HG03378 (cell line): ENCODE results near the gene ZNF521.
"Not testable (repeated sequence)": the region's sequence is repeated elsewhere in the genome, so short reads cannot be mapped to it uniquely, and the experiment has no call there.

Experiments used
- ATAC-seq: cut with Tn5 transposase; IDR thresholded peaks from one replicate; pipeline ENCODE4 v1.9.1; 2021; ENCODE audit warnings: mild to moderate bottlenecking, moderate library complexity; ENCODE audit not compliant: unreplicated experiment

The ZNF521 gene

GRCh38 chr18:25047983-25048382, 304.0 kb downstream of the ZNF521 start:
- no peak for ATAC-seq

- no peak for ATAC-seq
Measured at GRCh38 chr18:25047421-25047820, 304.5 kb downstream of the ZNF521 start.

DNA sequence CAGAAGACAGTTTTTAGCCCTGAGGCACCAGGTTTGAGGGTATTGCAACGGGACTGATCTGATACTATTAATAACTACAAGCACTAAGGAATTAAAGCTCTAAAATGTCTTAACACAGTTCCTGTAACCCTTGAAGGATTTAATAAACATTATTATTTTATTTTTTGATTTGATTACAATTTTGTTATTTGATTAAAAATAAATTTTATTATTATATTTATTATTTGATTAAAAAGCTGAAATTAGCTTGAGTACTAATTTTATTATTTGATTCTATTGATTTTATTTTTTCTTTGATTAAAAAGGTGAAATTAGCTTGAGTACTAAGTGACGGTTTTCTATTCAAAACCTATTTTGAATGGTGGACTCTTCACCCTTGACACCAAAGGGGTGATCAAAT, 307.3 kb downstream of the ZNF521 start:
- ATAC-seq: no peak

DNA sequence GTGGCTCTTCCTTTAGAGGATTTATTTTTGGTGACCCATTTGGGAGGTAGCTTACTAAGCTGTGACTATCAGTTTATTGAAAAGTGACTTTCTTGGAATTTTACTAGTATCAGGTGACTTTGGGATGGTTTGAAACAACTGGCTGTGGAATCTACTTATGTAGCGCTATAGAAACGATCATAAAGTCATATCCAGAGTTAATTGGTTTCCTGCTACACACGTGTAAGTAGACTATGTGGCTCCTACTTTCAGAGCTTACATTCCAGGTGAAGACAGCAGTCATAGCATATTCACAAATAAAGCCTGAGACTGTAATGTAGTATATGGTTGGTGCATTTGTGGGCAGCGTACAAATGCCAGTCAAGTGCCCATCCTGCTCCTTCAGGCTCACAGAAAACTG, 308.9 kb downstream of the ZNF521 start:
- no peak for ATAC-seq

DNA sequence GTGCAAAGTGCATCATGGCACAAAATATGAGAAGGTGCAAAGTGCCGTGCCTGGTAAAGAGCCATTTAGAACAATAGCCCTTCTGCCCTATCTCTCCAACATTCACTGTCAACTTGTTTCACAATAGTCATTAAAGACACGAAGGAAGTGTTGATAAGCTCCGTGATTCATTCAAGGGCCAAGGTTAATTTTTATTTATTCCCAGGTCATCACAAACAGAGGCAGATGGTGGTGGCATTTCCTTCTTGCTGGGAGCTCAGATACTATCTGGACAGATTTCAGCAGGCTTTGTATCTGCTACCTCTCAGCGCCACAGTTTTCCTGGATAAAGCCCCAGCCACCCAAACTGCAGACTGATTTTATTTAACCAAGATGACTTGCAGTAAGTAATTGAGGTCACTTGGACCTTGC, 309.3 kb downstream of the ZNF521 start:
- no peak for ATAC-seq

GRCh38 chr18:25039781-25040180, 312.2 kb downstream of the ZNF521 start:
- ATAC-seq: no peak

DNA sequence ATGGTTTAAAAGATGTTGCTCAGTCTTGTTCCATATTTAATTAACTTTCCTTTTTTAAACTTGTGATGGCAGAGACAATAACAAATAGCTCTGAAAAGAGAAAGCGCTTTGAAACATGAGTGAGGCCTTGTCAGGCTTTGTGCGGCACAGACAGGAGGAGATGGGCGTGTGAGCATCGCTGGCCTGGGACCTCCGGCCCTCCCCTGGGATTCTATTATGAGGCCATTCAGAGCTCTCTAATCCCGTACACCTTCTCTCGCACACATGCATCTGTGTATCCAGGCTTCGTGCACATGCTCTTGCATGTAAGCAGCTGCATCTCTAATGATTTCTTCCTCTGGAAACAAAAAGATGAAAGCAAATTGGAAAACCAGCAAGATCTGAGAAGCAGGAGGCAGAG, 313.7 kb downstream of the ZNF521 start:
- ATAC-seq: no peak

GRCh38 chr18:25033747-25034471, 318.1 kb downstream of the ZNF521 start:
- no peak for ATAC-seq

- ATAC-seq: not testable (repeated sequence)
Measured at GRCh38 chr18:25033175-25033574, 318.8 kb downstream of the ZNF521 start.

DNA sequence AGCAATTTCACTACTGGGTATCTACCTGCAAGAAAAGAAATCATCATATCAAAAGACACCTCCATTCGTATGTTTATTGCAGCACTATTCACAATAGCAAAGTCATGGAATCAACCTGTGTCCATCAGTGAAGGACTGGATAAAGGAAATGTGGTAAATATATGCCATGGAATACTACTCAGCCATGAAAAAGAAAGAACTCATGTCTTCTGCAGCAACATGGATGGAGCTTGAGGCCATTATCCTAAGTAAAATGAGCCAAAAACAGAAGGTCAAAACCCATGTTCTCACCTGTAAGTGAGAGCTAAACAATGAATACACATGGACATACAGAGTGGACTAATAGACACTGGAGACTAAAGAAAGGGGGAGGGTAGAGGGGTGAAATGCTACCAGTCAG, 322.2 kb downstream of the ZNF521 start:
- no peak for ATAC-seq

DNA sequence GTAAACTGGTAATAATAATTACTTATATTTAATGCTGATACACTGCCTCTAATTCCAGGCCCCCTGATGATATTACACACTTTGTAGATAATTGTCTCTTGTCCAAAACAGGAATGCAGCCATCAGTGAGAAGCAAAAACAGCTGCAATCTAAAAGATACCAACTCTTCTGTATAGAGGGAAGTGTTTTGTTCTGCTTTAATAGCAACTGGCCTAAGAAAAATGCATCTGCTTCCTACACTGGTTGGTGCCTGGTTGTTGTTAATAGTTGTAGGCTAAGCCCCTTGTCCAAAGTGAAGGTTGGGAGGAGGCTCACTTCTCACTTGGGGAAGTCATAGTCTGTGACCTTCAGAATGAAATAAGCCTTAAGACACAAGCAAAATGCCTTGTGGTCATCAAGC, 332.0 kb downstream of the ZNF521 start:
- no peak for ATAC-seq

GRCh38 chr18:25019086-25019860, 332.7 kb downstream of the ZNF521 start:
- no peak for ATAC-seq

- ATAC-seq: no peak
Measured at GRCh38 chr18:25016666-25017065, 335.3 kb downstream of the ZNF521 start.

GRCh38 chr18:25016181-25016580, 335.8 kb downstream of the ZNF521 start:
- no peak for ATAC-seq
